Peyer's patch (tissue), 4 donors: ENCODE measurements around the gene DSCAML1.

Experiments
- POLR2A ChIP-seq, 2 donors: fragments of 450-650 bp; IDR thresholded peaks; one replicate each; pipeline ENCODE4 v1.5.1; 2017; ENCODE audit warnings: antibody characterized with exemption in 2 of 2, mild to moderate bottlenecking in 2 of 2, moderate library complexity in 2 of 2
- TF ChIP-seq, protein P1 (sequence below), 6 experiments: fragments of 450-650 bp in 4 of 6; fragments of 200-600 bp in 2 of 6; sonication (generic) in 1 of 6; IDR thresholded peaks; one replicate each; pipeline ENCODE4 v1.5.1; 2017 to 2019; ENCODE audit warnings: antibody characterized with exemption in 6 of 6, mild to moderate bottlenecking in 3 of 6, moderate library complexity in 1 of 6

GRCh38 chr11:117642835-117643234 lies 154.2 kb downstream of the DSCAML1 start:
- TF ChIP-seq, protein P1, sequence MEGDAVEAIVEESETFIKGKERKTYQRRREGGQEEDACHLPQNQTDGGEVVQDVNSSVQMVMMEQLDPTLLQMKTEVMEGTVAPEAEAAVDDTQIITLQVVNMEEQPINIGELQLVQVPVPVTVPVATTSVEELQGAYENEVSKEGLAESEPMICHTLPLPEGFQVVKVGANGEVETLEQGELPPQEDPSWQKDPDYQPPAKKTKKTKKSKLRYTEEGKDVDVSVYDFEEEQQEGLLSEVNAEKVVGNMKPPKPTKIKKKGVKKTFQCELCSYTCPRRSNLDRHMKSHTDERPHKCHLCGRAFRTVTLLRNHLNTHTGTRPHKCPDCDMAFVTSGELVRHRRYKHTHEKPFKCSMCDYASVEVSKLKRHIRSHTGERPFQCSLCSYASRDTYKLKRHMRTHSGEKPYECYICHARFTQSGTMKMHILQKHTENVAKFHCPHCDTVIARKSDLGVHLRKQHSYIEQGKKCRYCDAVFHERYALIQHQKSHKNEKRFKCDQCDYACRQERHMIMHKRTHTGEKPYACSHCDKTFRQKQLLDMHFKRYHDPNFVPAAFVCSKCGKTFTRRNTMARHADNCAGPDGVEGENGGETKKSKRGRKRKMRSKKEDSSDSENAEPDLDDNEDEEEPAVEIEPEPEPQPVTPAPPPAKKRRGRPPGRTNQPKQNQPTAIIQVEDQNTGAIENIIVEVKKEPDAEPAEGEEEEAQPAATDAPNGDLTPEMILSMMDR (IDR thresholded peaks at IDR 0.05): no peak
- no peak for TF ChIP-seq POLR2A (IDR thresholded peaks at IDR 0.05)
